Activated T-helper 9 cell treated with anti-CD3 and anti-CD28 coated beads, Interleukin-2, amount 50 U/mL, for 16 hours (primary cell): ENCODE measurements around the gene GADL1.

Experiments used
- DNase-seq: peaks from one replicate; pipeline ENCODE4 v3.0.0-alpha.2; 2020; ENCODE audit warnings: low read depth

The GADL1 gene

DNA sequence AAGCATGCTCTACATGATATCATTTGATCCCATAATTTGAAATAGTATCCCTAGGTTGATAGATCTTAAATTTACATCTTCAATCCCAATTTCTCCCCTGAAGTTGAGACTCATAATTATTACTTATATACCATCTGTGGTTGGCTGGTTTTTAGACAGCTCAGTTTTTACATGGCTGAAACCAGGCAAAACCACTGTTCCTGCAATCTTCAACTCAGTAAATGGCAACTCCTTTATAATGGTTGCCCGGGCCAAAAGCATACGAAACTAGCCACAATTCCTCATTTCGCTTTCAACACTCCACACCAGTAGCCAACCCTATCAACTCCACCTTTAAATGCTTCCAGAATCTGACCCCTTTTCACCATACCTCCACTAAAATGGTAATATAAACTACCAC is 169.6 kb downstream of the GADL1 start:
- DNase-seq, result no peak

- no peak for DNase-seq
Observed at GRCh38 chr3:30723211-30723610, 171.2 kb downstream of the GADL1 start.

DNA sequence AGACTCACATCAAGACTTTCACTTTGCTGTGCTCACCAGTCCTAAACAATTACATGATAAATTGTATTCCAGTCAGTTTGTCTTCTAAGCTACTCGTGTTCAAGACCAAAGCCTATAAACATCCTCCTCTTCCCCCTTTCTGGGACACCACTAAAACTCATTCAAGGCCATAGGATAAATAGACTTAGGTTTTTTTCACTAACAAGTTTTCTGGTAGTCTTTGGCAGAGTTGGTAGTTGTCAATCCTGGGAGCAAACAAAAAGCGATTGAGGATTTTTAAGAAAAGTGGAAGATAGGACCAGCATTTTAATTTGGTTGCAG is 173.2 kb downstream of the GADL1 start:
- DNase-seq, result no peak

GRCh38 chr3:30720586-30721313 is 173.7 kb downstream of the GADL1 start:
- no peak for DNase-seq

- no peak for DNase-seq
Observed at GRCh38 chr3:30719536-30719935, 174.9 kb downstream of the GADL1 start.

DNA sequence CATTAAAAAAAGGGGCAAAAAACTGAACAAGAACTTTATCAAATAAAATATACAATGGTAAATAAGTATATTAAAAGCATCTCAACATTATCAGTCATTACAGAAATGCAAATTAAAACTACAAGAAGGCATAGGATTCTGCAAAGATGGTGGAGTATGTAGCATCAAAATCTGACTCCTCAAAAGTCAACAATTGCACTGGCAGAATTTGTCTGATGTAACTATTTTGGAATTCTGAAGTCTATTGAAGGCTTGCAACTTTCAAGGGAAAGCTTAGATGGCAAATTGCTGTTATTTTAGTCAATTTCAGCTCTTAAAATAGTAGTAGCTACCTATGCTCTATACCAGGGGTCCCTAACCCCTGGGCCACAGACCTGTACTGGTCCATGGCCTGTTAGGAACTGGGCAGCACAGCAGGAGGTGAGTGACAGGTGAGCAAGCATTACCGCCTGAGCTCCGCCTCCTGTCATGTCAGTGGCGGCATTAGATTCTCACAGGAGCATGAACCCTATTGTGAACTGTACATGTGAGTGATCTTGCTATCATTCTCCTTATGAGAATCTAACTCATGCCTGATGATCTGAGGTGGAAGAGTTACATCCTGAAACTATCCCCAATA is 180.5 kb downstream of the GADL1 start:
- DNase-seq, result no peak

- DNase-seq, result no peak
Observed at GRCh38 chr3:30712991-30713390, 181.5 kb downstream of the GADL1 start.

DNA sequence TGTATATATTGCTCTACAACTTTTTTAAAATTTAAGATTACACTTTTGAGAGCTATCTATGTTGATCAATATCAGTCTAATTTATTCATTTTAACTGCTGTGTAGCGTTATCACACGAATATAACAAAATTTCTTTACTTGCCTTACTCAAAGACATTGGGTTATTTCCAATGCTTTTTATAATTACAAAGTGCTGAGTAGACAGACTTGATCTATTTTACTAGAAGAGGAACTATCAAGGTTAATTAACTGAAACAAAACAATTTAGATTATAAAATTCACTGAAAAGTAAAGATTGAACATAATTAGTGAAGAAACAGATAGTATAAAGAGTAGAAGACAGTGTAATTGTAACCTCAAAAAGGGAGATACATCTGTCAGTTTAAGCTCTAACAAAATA is 182.6 kb downstream of the GADL1 start:
- no peak for DNase-seq

- DNase-seq, result no peak
Observed at GRCh38 chr3:30711151-30711550, 183.3 kb downstream of the GADL1 start.

DNA sequence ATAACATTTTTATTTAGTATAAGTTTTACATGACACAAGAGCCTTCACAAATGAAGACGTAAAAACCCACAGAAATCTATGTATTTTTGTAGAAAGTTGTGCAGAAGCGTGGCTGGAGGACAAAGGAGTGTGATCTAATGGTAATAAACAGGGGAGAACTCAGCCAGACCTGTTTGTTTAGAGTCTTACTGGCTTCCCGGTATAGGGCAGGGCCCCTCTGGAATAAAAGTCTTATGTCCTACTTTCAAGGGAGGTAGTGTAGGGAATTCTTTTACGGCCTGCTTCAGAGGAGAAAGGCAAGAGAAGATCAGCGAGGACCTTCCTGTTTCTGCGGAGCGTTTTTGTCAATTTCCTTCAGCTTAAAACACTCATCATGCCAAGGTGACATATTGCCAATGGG is 184.4 kb downstream of the GADL1 start:
- DNase-seq, result no peak

DNA sequence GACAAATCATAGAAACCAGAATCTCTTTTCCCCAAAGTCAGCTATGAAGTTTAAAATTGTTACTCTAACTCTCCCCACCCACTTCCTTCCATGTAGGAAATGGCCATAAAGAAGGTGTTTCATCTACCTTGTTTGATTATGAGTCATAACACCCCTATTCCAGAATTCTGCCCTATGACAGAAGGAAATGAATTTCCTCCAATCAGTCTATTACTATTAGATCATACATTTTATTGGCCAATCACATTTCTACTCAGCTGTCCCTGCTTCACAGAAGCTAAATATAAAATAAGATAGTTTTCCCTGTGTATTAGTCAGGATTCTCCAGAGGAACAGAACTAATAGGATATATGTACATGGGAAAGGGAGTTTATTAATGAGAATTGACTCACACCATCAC is 186.0 kb downstream of the GADL1 start:
- no peak for DNase-seq

- no peak for DNase-seq
Observed at GRCh38 chr3:30707825-30708224, 186.6 kb downstream of the GADL1 start.

DNA sequence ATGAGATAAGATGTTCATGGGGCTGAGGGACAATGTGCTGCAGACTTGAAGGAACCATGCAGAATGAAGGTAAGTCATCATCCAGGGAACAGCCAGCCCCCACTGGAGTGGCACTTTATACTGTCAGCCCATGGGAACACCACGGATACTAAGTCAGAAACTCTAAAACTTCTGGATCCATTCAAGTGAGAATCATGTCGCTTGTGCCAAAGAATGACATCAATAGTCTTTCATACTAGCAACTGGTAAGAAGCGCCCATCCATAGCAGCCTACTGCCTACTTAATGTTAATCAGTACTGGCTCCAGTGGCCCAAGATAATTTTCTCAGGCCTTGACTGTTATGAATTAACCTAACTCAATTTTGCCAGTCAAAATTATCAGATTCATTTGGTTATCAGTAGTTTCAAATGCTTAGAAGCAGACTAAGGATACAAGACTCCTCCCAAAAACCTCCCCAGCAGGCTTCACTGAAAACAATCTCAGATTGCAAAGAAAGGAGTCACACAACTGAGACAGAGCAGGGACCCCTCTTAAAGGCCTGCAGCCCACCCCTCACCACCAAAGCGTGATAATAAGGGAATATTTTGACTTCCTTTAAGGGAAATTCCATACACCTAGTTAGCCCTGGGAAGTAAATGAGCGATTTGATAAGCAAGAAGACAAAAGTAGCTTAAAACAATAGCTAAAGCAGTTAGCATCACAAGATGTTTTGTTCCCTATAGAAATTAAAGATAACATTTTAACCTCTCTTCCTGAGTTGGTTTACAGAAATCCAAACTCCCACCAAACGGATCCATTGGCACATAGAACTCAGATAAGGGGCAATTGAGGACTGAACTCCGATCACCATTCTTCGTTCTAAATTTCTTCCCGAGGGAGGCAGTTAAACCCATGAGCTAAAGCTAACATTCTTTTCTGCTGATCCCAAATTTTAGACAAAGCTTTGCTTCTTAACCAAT is 189.2 kb downstream of the GADL1 start:
- no peak for DNase-seq

- no peak for DNase-seq
Observed at GRCh38 chr3:30702828-30703397, 191.5 kb downstream of the GADL1 start.

- DNase-seq, result no peak
Observed at GRCh38 chr3:30702038-30702827, 192.2 kb downstream of the GADL1 start.

GRCh38 chr3:30700702-30701321 is 193.6 kb downstream of the GADL1 start:
- DNase-seq, result no peak

- no peak for DNase-seq
Observed at GRCh38 chr3:30699927-30700326, 194.5 kb downstream of the GADL1 start.

- no peak for DNase-seq
Observed at GRCh38 chr3:30698549-30698948, 195.9 kb downstream of the GADL1 start.

DNA sequence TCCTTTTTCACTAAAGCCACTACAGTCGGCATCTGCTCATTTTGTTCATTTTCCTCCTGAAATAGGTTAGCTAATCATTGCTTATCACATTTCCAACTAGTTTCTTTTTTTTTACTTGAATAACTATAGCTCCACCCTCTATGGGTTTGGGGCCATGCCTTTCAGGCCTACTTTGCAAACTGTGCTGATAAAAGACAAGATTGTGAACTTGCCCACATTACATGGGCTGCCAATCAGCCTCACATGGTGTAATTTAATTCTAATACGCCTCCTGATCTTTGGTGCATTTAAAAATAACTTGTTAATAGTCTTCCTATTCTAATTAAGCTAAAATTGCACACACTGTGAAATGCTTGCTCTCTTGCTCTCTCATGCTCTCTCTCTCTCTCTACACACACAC is 197.6 kb downstream of the GADL1 start:
- DNase-seq, result no peak

- DNase-seq, result no peak
Observed at GRCh38 chr3:30696403-30696819, 198.1 kb downstream of the GADL1 start.

DNA sequence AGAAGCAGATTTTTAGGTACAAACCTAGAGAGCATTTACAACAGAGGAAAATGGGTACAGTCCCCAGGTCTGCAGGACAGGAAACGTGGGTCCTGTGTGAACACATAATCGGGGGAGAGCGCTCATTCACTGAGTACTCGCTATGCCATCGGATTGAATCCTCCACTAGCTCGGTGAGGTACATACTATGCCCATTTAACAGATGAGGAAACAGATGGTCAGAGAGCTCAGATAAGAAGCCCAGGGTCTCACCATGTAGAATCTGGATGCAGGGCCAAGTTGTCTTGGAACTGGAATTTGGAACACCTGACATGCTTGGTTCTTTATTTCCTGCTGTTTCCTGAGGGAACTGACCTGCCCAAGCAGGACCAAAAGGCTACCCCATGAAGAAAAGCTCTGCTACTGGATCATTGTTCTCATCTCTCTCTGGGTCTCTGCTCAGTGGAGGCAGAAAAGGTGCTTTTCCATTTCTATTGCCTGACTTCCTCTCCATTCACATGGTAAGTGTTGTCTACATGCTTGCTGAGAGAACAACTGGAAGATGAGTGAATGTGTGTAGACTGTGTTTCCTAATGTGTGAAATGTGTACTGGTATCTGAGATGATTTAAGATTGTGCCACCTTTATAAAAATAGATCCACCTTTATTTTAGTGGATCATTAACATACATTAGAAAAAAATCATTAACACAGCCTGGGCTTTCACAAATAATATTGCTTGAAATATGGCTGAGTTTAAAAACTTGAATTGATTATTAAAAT is 199.0 kb downstream of the GADL1 start:
- DNase-seq, result no peak
